Measurements from ENCODE around the gene ABCD3.

The ABCD3 gene

DNA sequence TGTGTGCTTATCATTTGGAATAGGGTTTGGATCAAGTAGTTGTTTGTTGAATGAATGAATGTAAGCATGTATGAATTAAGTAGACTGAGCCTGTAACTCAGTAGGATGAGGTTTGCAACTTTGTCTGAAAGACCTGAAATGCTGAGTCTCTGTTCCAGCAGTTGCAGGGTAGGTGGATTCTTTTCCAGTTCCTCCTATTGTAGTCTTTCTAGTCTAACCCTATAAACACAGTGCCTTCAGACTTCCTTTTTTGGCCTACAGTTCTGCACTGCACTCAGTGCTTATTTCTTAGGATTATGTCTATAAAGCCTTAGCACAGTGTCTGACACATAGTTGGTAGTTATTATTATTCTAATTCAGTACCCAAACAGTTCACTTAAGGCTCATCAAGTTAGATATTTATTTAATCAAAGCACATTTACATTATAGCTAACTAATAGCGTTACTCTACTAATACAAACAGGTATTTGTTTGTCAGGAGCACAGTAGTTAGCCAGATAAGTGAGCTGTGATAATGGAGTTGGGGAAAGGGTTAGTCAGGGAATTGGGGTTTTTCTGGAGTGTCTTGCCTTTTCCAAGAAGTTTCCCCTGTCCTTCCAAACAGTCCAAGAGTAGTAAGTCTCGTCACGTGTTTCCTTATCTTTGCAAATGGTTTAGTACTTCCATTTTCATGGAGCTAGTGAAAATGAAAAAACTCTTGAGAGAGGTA is 45.0 kb downstream of the ABCD3 start:
- DNase-seq (ENCODE audit: low read depth), result no peak

DNA sequence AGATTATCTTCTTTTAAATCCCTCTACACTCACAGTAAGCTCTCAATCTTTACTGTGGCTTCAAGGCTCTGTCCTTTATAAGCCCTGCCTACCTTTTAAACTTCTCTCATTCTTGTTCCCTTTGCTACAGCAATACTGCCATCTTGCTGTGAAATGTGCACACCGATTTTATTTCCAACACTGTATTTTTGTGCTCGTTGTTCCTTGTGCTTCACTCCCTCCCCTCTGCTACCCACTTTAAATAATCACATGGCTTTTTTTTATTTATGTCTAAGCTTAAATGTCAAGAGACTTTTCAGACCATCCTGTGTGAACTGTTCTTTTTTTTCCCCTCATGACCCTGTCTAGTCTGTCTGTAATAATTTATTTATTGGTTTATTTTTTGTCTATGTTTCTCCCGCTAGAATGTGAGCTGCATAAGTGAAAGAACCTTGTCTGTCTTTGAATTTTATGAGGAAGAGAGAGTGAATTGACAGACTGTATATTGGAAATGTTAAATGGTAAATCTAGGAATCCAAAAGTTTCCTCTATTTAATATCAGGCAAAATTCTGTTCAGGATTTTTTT is 45.7 kb downstream of the ABCD3 start:
- DNase-seq (ENCODE audit: low read depth), result no peak

DNA sequence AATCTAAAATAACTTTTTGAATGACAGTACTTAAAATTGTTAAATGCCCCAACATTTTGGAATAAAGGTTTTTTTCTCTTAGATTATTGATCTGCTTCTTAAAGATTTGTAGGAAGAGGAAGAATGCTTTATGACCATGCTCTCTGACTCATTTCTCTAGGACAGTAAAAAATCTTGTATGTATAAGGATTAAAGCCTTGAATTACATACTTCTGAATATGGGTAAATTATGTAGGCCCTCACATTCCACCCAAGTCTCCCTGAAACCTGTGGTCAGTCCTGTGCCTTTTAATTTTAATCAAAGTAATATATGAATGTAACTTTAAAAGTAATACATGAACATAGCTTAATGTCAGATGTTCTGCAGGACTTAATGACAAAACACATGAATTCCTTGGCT is 50.5 kb downstream of the ABCD3 start:
- no peak for DNase-seq (ENCODE audit: low read depth)

DNA sequence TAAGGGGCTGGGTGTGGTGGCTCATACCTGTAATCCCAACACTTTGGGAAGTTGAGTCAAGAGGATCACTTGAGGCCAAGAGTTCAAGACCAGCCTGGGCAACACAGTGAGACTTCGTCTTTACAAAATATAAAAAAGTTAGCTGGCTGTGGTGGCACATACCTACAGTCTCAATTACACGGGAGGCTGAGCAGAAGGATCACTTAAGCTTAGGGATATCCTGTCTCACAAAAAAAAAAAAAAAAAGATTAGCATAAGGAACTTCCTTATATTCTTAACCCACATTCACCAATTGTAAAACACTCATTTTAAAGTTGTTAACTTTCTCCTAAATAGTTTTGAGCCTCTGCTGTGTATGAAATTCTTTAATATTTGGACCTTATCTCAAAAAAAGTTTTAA is 53.1 kb downstream of the ABCD3 start:
- no peak for DNase-seq (ENCODE audit: low read depth)

DNA sequence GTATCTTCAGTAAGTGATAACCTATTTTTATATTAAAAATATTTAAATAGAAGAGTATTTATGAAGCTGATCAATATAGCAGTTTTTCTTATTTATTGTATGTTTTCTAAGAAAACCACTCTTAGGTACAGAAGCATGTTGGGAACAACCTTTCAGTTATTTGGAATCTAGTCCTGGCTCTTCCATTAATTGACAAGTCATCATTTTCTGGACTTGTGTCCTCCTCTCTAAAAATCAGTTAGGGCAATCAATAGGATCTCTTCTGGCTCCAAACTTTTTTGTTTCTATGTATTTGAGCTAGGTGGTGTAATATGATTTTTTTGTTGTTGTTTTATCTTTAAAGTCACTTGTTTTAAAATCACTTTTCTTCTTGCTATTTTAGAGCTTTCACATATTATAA is 57.0 kb downstream of the ABCD3 start:
- DNase-seq (ENCODE audit: low read depth), result no peak

DNA sequence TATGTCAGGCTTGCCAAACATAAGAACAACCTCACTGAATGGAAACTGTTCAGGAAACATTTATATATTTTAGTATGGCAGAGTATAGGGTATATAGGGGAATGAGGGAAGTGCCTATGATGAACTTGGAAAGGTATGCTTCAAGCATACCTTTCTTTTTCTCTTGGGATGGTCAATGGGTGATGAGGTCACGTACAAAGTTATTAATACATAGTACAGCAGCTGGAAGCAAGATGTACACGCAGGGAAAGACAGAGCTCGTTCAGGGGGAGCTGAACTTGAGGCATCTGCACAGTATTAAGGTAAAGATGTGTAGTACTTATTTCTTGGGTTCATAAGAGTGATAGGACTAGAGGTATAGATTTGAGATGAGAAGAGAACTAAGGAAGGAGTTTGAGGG is 61.5 kb downstream of the ABCD3 start:
- no peak for DNase-seq (ENCODE audit: low read depth)

DNA sequence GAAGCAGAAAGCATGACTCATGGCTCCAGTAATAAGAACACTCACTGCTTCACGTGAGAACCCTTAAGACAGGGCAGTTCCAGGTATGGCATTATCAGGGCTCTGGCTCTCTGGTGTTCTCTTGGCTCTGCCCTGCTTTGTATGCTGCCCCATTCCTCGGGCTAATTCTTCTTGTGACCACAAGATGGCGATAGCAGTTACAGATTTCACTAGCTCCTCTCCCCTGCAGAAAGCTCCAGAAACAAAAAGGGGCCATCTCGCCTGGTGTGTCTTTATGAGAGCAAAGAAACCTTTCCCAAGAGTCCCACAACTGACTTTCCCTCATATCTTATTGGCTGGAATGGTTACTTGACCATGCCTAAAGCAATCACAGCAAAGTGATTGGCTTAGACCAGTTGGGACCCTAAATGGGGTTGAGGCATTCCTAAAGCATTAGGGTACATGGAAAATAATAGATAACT is 63.3 kb downstream of the ABCD3 start:
- DNase-seq (ENCODE audit: low read depth), result peak; percentile 0

DNA sequence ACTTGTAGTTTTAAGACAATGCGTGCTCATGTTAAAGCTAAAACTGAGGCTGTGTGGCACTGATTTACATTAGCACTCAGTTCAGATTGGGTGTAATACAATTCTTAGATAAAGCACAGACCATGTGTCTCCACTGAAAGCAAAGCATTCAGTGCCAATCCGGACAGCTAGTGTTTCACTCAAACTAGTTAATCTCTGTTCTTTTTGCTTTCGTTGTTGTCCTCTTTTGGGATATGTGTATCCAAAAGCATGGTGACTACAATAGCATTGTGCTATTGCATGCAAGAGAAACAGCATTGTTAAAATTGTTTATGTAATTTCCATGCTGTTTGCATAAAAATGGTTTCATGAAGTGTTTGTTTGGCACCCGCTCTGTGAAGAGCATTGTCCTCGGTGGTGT is 68.8 kb downstream of the ABCD3 start:
- DNase-seq (ENCODE audit: low read depth), result no peak

DNA sequence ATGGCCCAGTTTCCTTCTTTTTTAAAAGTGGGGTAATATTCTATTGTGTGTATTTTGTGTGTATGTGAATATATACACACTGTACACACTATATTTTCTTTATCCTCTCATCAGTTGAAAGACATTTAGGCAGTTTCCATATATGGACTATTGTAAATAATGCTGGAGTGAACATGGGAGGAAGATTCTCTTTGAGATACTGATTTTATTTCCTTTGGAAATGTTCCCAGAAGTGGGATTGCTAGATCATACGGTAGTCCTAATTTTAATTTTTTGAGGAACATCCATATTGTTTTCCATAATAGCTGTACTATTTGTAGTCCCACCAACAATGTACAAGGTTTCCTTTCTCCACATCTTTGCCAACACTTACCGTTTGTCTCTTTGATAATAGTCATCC is 72.4 kb downstream of the ABCD3 start:
- no peak for DNase-seq (ENCODE audit: low read depth)

DNA sequence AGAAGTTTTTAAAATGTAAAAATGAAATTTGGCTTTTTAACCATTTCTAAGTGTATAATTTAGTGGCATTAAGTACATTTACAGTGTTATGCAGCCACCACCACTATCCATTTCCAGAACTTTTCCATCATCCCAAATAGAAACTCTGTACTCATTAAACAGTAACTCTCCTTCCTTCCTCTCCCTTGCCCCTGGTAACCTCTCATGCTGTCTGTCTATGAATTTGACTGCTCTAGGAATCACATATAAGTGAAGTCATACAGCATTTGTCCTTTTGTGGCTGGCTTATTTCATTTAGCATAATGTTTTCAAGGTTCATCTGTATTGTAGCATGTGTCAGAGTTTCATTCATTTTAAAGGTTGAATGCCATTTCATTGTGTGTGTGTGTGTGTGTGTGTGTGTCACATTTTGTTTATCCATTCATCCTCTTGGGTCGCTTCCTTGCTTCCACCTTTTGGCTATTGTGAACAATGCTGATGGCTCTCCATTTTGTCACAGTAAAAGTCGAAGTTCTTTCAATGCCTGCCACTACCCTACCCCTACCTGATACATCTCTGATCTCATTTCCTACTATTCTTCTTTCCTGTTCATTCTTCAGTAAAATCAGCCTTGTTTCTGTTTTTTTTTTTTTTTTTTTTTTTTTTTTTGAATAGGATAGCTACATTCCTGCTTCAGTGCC is 78.0 kb downstream of the ABCD3 start:
- DNase-seq (ENCODE audit: low read depth), result no peak

DNA sequence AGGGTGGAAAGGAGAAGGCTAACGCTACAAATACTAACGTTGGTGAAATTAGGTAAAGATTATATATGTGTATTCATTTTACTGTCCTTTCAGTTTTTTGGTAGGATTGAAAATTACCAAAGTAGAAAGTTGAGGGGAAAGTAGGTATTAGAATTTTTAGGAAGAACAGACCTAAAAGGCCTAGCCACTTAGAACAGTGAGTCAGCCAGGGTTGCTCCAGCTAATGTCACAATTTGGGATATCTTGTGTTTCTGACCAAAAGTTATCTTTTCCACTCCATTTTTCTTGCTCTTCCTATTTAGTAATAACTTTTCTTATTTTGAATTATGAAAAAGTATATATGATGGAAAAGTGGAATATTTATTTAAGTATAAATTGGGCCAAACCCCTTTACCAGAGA is 83.2 kb downstream of the ABCD3 start:
- DNase-seq (ENCODE audit: low read depth), result no peak

DNA sequence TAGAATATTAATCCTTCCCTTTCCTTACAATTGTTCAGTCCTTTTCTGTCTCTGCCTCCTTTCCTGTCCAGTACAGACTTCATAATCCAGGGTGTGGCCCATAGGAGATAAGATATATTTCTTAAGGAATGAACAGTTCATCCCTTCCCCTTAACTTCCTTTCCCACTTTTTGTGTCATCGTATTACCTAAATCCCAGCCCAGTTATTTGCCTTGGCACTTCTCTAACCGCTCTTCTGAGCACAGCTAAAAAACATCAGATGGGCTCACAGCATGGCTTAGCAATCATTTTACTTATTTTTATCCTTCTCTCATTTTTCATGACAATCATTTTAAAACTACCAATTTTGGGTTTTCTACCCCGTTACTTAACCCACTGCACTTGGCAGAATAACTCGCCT is 83.7 kb downstream of the ABCD3 start:
- DNase-seq (ENCODE audit: low read depth), result no peak

DNA sequence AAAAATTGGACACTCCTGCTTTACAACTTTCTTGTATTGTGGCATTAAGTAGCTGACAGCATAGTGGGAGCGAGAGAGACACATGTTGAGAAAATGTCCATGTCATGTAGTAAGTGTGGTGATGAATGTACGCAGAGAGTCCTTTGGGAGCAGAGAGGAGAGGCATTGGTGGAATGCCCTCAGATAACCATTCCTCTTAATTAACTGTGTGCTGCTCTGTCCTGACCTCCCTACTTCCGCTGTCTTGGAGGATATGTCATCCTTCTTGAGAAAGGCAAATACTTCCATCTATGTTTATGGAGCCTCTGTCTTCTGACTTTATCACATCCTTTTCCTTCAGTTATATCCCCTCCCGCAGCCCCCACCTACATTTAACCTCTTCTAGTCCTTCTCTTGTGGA is 85.0 kb downstream of the ABCD3 start:
- DNase-seq (ENCODE audit: low read depth), result no peak

DNA sequence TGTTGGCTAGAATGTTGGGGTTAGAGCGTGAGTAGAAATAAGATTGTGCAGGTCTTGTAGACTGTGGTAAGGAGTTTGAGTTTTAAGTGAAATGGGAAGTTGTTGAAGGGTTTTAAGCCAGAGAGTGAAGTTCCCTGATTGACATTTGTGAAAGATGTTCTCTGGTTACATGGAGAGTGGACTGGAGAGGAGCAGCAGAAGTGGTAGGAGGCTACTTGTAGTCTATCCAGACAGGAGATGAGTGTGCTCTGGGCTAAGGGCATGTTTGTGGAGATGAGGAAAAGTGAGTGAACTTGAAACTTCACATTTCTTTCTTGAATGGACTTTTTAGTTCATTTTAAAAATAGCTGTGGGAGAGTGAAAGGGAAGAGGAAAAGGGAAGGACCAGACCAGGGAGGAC is 86.4 kb downstream of the ABCD3 start:
- no peak for DNase-seq (ENCODE audit: low read depth)

DNA sequence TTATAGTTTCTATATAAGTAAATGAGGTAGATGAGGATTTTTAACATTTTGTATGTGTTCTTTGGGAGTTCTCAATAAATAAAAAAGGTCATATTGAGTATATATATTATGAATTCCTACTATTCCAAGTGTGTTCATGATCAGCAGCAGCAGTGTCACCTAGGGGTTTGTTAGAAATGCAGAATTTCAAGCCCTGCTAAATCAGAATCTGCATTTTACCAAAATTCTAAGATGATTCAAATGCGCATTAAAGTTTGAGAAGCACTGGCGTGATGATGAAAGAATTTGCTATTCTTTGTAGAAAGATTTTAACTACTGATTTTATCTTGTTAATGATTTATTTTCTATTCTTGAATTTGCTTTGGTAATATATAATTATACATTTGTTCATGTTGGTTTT is 94.6 kb downstream of the ABCD3 start:
- no peak for DNase-seq (ENCODE audit: low read depth)

DNA sequence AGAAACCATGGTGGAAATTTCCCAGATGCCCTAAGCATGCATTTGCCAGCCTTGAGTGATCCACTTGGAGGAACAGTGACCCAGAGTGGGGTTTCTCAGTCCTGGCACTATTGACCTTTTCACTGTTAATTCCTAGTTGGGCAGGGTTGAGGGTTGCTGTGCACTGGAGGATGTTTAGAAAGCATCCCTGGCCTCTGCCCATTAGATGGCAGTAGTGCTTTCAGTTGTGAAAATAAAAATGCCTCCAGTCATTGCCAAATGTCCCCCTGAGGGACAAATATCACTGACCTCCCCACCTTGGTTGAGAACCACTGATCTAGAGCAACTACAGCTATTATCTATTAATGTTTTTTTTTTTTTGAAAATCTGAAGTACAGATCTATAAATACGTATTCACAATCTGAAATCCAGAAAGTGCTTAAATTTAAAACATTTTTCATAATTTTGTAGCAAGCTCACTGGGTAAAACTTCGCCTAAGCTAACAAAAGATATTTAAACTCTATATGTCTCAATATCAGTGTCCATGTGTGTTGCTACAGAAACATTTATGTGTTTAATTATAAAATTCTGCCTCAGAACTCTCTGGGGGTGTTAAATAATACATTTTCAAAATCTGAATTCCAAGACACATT is 96.0 kb downstream of the ABCD3 start:
- no peak for DNase-seq (ENCODE audit: low read depth)

DNA sequence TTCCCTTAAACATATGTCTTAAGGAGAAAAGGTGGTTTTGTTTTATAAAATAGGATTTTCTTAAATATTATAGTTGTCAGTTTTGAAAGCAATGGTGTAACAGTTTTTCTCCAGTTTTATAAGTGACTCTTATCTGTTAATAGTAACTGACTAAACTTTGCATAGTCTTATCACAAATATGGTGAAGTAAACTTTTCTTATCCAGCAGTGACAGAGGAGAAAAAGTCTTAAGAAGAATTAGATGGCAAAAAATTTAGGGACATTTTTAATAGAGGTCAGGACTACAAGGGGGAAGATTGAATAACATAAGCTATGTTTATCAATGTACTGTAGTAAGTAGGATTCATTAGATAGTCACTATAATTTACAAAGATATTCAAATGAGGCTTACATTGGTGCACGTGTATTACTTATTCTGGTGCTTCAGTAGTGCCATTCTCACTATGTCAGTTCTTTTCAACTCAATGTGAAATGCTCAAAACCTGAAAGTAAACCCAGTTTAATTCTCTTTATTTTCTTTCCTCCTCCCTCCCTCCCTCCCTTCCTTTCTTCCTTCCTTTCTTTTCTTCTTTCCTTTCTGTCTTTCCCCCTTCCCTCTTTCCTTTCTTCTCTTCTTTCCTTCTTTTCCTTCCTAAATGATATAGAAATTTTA is 97.2 kb downstream of the ABCD3 start:
- no peak for DNase-seq (ENCODE audit: low read depth)

DNA sequence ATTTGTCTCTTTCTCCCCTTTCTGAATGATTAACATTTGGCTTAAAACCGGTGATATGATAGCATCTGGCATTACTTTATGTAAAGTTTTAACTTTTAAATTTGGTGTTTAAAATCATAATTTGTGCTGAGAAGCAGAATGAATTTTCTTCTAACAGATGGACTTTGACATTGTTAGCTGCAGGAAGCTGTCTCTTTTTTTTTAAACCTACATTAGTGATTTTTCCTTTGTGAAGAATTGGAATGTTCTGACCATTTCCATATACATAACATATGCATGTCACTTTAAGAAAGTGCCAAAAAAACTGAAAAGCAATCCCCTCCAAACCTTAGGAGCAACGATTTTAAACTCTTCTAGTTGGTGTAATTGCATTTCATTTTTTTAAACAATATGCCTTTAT is 101.2 kb downstream of the ABCD3 start:
- DNase-seq (ENCODE audit: low read depth), result no peak

DNA sequence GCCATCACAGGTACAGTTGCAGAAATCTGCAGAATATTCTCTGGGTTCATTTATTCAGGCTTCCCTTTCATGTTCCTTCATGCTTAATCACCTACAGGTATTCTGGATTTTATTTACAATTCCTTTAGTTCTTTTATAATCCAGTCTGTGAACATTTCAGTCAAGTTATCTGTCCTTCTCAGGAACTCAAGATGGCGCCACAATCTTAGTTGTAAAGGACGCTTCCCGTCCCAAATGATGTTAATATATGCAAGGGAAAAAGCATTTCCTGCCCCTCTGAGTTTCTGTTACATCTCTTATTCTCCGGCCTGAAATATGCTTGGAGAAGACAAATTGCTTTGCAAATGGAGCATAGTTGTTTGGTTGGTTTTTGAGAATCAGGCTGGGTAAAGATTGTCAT is 104.1 kb downstream of the ABCD3 start:
- no peak for DNase-seq (ENCODE audit: low read depth)

DNA sequence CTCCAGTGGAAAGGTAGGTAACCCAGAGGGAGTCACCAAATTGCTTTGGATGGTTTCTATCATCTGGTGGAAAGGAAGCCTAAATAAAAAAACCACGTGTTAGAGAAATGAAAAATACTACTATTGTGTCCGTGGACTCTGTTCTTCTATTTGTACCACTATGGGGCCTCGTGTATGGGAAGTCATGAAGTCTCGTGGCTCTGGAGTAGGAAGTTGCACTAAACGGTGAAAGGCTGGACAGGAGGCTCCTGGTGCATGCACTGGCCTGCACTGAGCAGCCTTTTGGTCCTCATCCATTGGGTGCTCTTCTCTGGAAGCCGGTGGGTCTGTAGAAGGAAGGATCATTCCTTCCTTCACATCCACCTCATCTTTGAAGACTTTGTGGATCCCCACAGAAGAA is 106.3 kb downstream of the ABCD3 start:
- DNase-seq (ENCODE audit: low read depth), result no peak

DNA sequence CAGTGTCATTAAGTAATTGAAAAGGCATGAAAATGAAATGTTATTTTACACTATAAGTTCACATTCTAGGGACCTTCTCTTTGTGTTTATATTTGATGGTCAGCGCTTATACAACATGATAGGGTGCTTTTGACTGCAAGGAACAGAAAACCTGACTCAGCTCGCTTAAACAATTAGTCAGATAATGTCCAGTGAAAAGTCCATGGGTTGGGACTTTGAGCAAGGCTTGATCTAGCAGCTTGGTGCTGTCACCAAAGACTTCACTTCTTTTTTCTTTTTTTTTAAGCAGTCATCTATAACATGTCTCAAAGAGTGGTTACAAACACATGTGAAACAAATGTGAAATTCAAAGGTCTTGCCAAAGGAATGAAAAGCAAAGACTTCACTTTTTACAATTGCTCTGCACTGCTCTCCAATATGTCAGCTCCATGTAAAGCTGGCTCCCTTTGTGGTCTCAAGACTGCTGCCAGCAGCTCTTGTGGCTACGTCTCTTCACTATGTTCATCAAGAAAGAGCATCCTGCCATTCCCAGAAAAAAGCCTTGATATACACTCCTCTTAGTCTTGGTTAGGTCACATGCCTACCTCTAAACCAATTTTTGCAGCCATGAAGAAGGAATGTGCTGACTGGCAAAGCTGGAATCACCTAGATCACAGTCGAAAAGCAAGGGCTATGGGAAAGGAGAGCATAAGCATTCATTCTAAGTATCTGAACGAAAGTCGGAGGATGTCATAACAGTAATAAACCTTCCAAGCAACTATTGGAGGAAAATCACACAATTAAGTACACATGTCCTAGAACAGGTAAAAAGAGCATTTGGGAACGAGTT is 108.2 kb downstream of the ABCD3 start:
- no peak for DNase-seq (ENCODE audit: low read depth)

Measured in T follicular helper cell (primary cell).